Lower leg skin (tissue), 4 donors: ENCODE data around the gene NUCB1. TPM values are rescaled to one million over a fixed set of nuclear protein-coding genes. Genes with fewer than 3 reads are reported as not detected.
"Not testable (repeated sequence)": the region's sequence is repeated elsewhere in the genome, so short reads cannot be mapped to it uniquely, and the experiment has no call there.

Experiments used
- DNase-seq, 2 donors: peaks; one replicate each; pipeline ENCODE4 v3.0.0-alpha.2; 2019; ENCODE audit warnings: low spot score in 2 of 2
- H3K4me3 ChIP-seq: fragments of 200-600 bp; sonication (generic); 2 replicates; pipeline ENCODE4 v1.5.1; 2017; ENCODE audit warnings: mild to moderate bottlenecking, low read depth; ENCODE audit not compliant: poor library complexity, severe bottlenecking
- CTCF ChIP-seq, 3 donors: fragments of 450-650 bp; IDR thresholded peaks; one replicate each; pipeline ENCODE4 v1.5.1; 2016; ENCODE audit warnings: antibody characterized with exemption in 3 of 3, mild to moderate bottlenecking in 3 of 3, moderate library complexity in 2 of 3
- POLR2A ChIP-seq, 2 donors: fragments of 450-650 bp; IDR thresholded peaks; one replicate each; pipeline ENCODE4 v1.6.1; 2016 to 2017; ENCODE audit warnings: antibody characterized with exemption in 2 of 2, mild to moderate bottlenecking in 1 of 2, moderate library complexity in 1 of 2
- WGBS, 2 donors: methylation state at CpG; one replicate each; pipeline ENCODE4 v1.1.5; 2018; 5-methylcytosine and 5-hydroxymethylcytosine counted together
- intact Hi-C: fragments of 100-400 bp; cut with DNase I; formaldehyde crosslinking; loops from one replicate; pipeline ENCODE4 v1.15.0; 2023; ENCODE audit warnings: low total_unique reads
- total RNA-seq, 4 donors: library from RNA; depleted of rRNA; stranded (reverse); fragments of >200 nt; gene quantifications; one replicate each; pipeline ENCODE4 v1.1.0, GENCODE V29; 2016

NUCB1 gene
- total RNA-seq, 4 donors from 2014 or later = 162 to 269 (median 189) TPM

GRCh38 chr19:48877855-48878195 lies 22.3 kb upstream of the NUCB1 start:
- H3K4me3 ChIP-seq = no peak overlapping the region
- 81 to 84% methylated on average over 6 of the region's 6 CpGs for WGBS, 2 donors
- DNase-seq = no peak
- TF ChIP-seq CTCF (IDR thresholded peaks at IDR 0.05) (no peak), POLR2A (IDR thresholded peaks at IDR 0.05) (no peak)
- intact Hi-C loops = no loop called here

GRCh38 chr19:48878196-48879024 lies 21.7 kb upstream of the NUCB1 start:
- intact Hi-C loops = no loop called here
- DNase-seq = no peak
- TF ChIP-seq POLR2A (IDR thresholded peaks at IDR 0.05) (no peak), CTCF (IDR thresholded peaks at IDR 0.05) (no peak)
- H3K4me3 ChIP-seq = no peak overlapping the region
- 51 to 60% methylated on average over 11 of the region's 11 CpGs for WGBS, 2 donors

GRCh38 chr19:48879025-48879637 lies 21.0 kb upstream of the NUCB1 start:
- intact Hi-C loops = no loop called here
- no peak for DNase-seq
- no peak overlapping the region for H3K4me3 ChIP-seq
- no peak for TF ChIP-seq CTCF (IDR thresholded peaks at IDR 0.05)
- no peak for TF ChIP-seq POLR2A (IDR thresholded peaks at IDR 0.05)
- WGBS, 2 donors = 80 to 86% methylated on average over 13 of the region's 13 CpGs

- intact Hi-C loops, DNase-seq, H3K4me3 ChIP-seq: not testable (repeated sequence)
- 91 to 96% methylated on average over 9 of the region's 9 CpGs for WGBS, 2 donors
Measured at GRCh38 chr19:48879696-48880095, 20.4 kb upstream of the NUCB1 start.

GRCh38 chr19:48881741-48882657 lies 18.1 kb upstream of the NUCB1 start:
- TF ChIP-seq CTCF (IDR thresholded peaks at IDR 0.05) (no peak), POLR2A (IDR thresholded peaks at IDR 0.05) (no peak)
- intact Hi-C loops = no loop called here
- DNase-seq = no peak
- H3K4me3 ChIP-seq = no peak overlapping the region
- WGBS, 2 donors = 79 to 83% methylated on average over 30 of the region's 30 CpGs

GRCh38 chr19:48883726-48884125 lies 16.4 kb upstream of the NUCB1 start:
- TF ChIP-seq CTCF (IDR thresholded peaks at IDR 0.05) (no peak), POLR2A (IDR thresholded peaks at IDR 0.05) (no peak)
- intact Hi-C loops = no loop called here
- WGBS, 2 donors = 97 to 98% methylated on average over 7 of the region's 7 CpGs
- no peak for DNase-seq
- no peak overlapping the region for H3K4me3 ChIP-seq
